Body of pancreas (tissue), 4 donors: ENCODE measurements around the gene MAPK7. TPM values are rescaled to one million over a fixed set of nuclear protein-coding genes. Genes with fewer than 3 reads are reported as not detected.
A peak's percentile ranks its signal among the peaks of the same experiment; 100 is the strongest.

Source experiments
- ATAC-seq: fragments of 150-250 bp; one replicate; pipeline ENCODE4 v1.9.1; 2016
- DNase-seq, 4 donors: peaks; one replicate each; pipeline ENCODE4 v3.0.0-alpha.2; 2019
- H3K27ac ChIP-seq, 4 donors: fragments of 200-600 bp; sonication (generic); 1 replicate in 3 of 4; 2 replicates in 1 of 4; pipeline versions ENCODE4 v1.5.1 to v1.6.1; 2016 to 2019; ENCODE audit warnings: mild to moderate bottlenecking in 1 of 4, mixed read lengths in 1 of 4, moderate library complexity in 1 of 4
- H3K27me3 ChIP-seq, 2 donors: fragments of 200-600 bp; sonication (generic); one replicate each; pipeline ENCODE4 v1.6.0; 2016; ENCODE audit warnings: mild to moderate bottlenecking in 1 of 2
- H3K36me3 ChIP-seq, 2 donors: fragments of 200-600 bp; sonication (generic); replicated peaks in 1 of 2; 2 replicates each; pipeline ENCODE4 v1.5.1; 2016; ENCODE audit warnings: low read depth in 2 of 2; ENCODE audit not compliant: insufficient read depth in 1 of 2
- H3K4me1 ChIP-seq: fragments of 200-600 bp; sonication (generic); one replicate; pipeline ENCODE4 v1.6.0; 2016
- H3K4me3 ChIP-seq, 2 donors: fragments of 200-600 bp; sonication (generic); 1 replicate in 1 of 2; 2 replicates in 1 of 2; pipeline ENCODE4 v1.5.1; 2016 to 2019
- H3K9me3 ChIP-seq, 3 donors: fragments of 200-600 bp; sonication (generic); 1 replicate in 2 of 3; 2 replicates in 1 of 3; pipeline ENCODE4 v1.5.1; 2016
- POLR2A ChIP-seq, 3 donors: fragments of 450-650 bp; IDR thresholded peaks; one replicate each; pipeline ENCODE4 v1.6.1; 2016; ENCODE audit warnings: antibody characterized with exemption in 3 of 3, mild to moderate bottlenecking in 2 of 3
- WGBS, 2 donors: methylation state at CpG; one replicate each; pipeline ENCODE4 v1.1.5; 2017; 5-methylcytosine and 5-hydroxymethylcytosine counted together
- intact Hi-C: fragments of 100-400 bp; cut with DNase I; formaldehyde crosslinking; loops from one replicate; pipeline ENCODE4 v1.15.1; 2023
- microRNA counts, 2 donors: library from miRNA; unstranded; fragments of <30 nt; microRNA quantifications; one replicate each; lab custom pipeline; 2017
- microRNA-seq, 2 donors: library from miRNA; unstranded; fragments of <30 nt; microRNA quantifications; one replicate each; pipeline ENCODE4, GENCODE V29; 2016; ENCODE audit warnings: borderline number of aligned reads in 2 of 2, borderline replicate concordance in 2 of 2
- small RNA-seq: library from RNA; depleted of rRNA; stranded (forward); fragments of <200 nt; gene quantifications from one replicate; pipeline ENCODE3, GENCODE V24; 2016
- total RNA-seq, 2 donors: library from RNA; depleted of rRNA; stranded (reverse); fragments of >200 nt; gene quantifications; one replicate each; pipeline ENCODE4 v1.1.0, GENCODE V29; 2016
- TF ChIP-seq, protein P1 (sequence below), 7 experiments: fragments of 450-650 bp in 4 of 7; fragments of 200-600 bp in 3 of 7; sonication (generic) in 3 of 7; IDR thresholded peaks; one replicate each; pipeline ENCODE4 v1.5.1; 2016 to 2019; ENCODE audit warnings: antibody characterized with exemption in 7 of 7

Gene MAPK7
- total RNA-seq, 2 donors from 2014 or later = 10.1 to 29.3 TPM

GRCh38 chr17:19431691-19432090, 53.4 kb downstream of the MAPK7 start:
- H3K4me3 ChIP-seq = no peak overlapping the region
- no peaks in the 10 kb centered on the region for H3K36me3 ChIP-seq
- WGBS, 2 donors = 63 to 66% methylated on average over 3 of the region's 3 CpGs
- no peak for TF ChIP-seq POLR2A (IDR thresholded peaks at IDR 0.05)
- TF ChIP-seq, protein P1, sequence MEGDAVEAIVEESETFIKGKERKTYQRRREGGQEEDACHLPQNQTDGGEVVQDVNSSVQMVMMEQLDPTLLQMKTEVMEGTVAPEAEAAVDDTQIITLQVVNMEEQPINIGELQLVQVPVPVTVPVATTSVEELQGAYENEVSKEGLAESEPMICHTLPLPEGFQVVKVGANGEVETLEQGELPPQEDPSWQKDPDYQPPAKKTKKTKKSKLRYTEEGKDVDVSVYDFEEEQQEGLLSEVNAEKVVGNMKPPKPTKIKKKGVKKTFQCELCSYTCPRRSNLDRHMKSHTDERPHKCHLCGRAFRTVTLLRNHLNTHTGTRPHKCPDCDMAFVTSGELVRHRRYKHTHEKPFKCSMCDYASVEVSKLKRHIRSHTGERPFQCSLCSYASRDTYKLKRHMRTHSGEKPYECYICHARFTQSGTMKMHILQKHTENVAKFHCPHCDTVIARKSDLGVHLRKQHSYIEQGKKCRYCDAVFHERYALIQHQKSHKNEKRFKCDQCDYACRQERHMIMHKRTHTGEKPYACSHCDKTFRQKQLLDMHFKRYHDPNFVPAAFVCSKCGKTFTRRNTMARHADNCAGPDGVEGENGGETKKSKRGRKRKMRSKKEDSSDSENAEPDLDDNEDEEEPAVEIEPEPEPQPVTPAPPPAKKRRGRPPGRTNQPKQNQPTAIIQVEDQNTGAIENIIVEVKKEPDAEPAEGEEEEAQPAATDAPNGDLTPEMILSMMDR (IDR thresholded peaks at IDR 0.05) = no peak
- H3K27ac ChIP-seq = no peak overlapping the region
- no peaks in the 10 kb centered on the region for H3K27me3 ChIP-seq
- H3K9me3 ChIP-seq = no peaks in the 10 kb centered on the region
- intact Hi-C loops = no loop called here
- no peaks in the 10 kb centered on the region for H3K4me1 ChIP-seq
- DNase-seq = no peak
- ATAC-seq = no peak

MicroRNA genes within 50 kb of the gene (microRNA counts, 767-probe panel; counts per million panel counts)
- 0 to 736 counts per million in 2 donors for microRNA hsa-miR-1180 (lab: Ali Mortazavi, UCI)

Small RNA genes lying within 50 kb of the gene (microRNA-seq; reads per million reads assigned to microRNA genes)
- gene MIR1180 = 373 to 469 reads per million in 2 donors

Small RNA genes lying within 50 kb of the gene (small RNA-seq; reads per million reads assigned to genes)
- gene MIR1180 = 3.9 reads per million, percentile 83 among the genes with 10 or more reads in this experiment
- gene RF00537 = not detected

Other genes starting within 250 kb of the MAPK7 start
- gene EPN2, start 141.1 kb upstream of the MAPK7 start, total RNA-seq = 10 to 100 TPM; 32.7 to 46.5 TPM
- 10 to 100 TPM; 10.4 to 53.4 TPM for gene B9D1, start 15.8 kb upstream of the MAPK7 start, total RNA-seq
- gene MFAP4, start 8.7 kb downstream of the MAPK7 start, total RNA-seq = 10 to 100 TPM; 25.7 to 35.3 TPM
- 1 to 10 TPM in 1 of 2 donors, under 1 TPM in 1; 0.52 to 5.9 TPM for gene RNF112, start 32.7 kb downstream of the MAPK7 start, total RNA-seq
- not detected for gene SLC47A1, start 155.4 kb downstream of the MAPK7 start, total RNA-seq